IMR-90 (cell line): Measurements from ENCODE around the gene PSMA7. TPM values are rescaled to one million over a fixed set of nuclear protein-coding genes. Genes with fewer than 3 reads are reported as not detected.

Source experiments
- ATAC-seq: fragments of 200-7000 bp; cut with Tn5 transposase; 2 replicates; pipeline ENCODE4 v1.9.1; 2020; ENCODE audit warnings: low read depth, mild to moderate bottlenecking, moderate library complexity
- BruUV-seq: library from RNA; stranded (reverse); fragments of 400-500 nt; replicated peaks from 2 replicates; lab custom pipeline; 2021; lab: Mats Ljungman, UMichigan
- CTCF ChIA-PET: fragments of 300-600 bp; formaldehyde crosslinking; extraction: SDS; loops from one replicate; lab custom pipeline; 2021; ENCODE audit warnings: antibody characterized with exemption; lab: Yijun Ruan, JAX
- POLR2A ChIA-PET: fragments of 300-600 bp; sonication (Branson Sonifier 250); formaldehyde crosslinking; loops from one replicate; lab custom pipeline; 2022; ENCODE audit warnings: antibody characterized with exemption; ENCODE audit not compliant: unreplicated experiment; lab: Charles Lee
- DNase-seq: peaks from one replicate; pipeline ENCODE4 v3.0.0; 2013
- H2AFZ ChIP-seq: replicated peaks from 2 replicates; pipeline ENCODE3; 2013; ENCODE audit warnings: low read length, mild to moderate bottlenecking; ENCODE audit not compliant: poor library complexity
- H2AK5ac ChIP-seq: 2 replicates; pipeline ENCODE4 v1.6.1; 2013; ENCODE audit warnings: low read depth, low read length, inconsistent platforms
- H2AK9ac ChIP-seq: replicated peaks from 2 replicates; pipeline ENCODE3; 2013; ENCODE audit warnings: mild to moderate bottlenecking, low read depth, low read length, moderate library complexity; ENCODE audit not compliant: poor library complexity
- H2BK120ac ChIP-seq: 2 replicates; pipeline ENCODE4 v1.6.1; 2013; ENCODE audit warnings: low read depth, low read length, inconsistent platforms
- H2BK15ac ChIP-seq: 3 replicates; pipeline ENCODE4 v1.6.1; 2013; ENCODE audit warnings: low read depth, low read length, inconsistent platforms
- H2BK20ac ChIP-seq: 2 replicates; pipeline ENCODE4 v1.6.1; 2013; ENCODE audit warnings: low read depth, mild to moderate bottlenecking, inconsistent platforms, low read length, moderate library complexity
- H2BK5ac ChIP-seq: 2 replicates; pipeline ENCODE4 v1.6.1; 2013; ENCODE audit warnings: mild to moderate bottlenecking, low read depth, low read length, inconsistent platforms; ENCODE audit not compliant: poor library complexity, severe bottlenecking
- H3K14ac ChIP-seq: replicated peaks from 2 replicates; pipeline ENCODE4 v1.6.1; 2013; ENCODE audit warnings: low read depth, low read length, inconsistent platforms
- H3K18ac ChIP-seq: 2 replicates; pipeline ENCODE4 v1.6.1; 2013; ENCODE audit warnings: low read depth, low read length, control low read depth
- H3K23ac ChIP-seq: 2 replicates; pipeline ENCODE4 v1.6.1; 2013; ENCODE audit warnings: low read depth, low read length, inconsistent platforms
- H3K27ac ChIP-seq: 2 replicates; pipeline ENCODE4 v1.5.1; 2013; ENCODE audit warnings: mild to moderate bottlenecking, control low read depth, low read length; ENCODE audit not compliant: insufficient read depth
- H3K27me3 ChIP-seq: 2 replicates; pipeline ENCODE4 v1.6.1; 2013; ENCODE audit warnings: low read length; ENCODE audit not compliant: control insufficient read depth, insufficient read depth
- H3K36me3 ChIP-seq: 2 replicates; pipeline ENCODE4 v1.6.1; 2013; ENCODE audit warnings: low read length, mixed read lengths; ENCODE audit not compliant: control insufficient read depth, insufficient read depth
- H3K4ac ChIP-seq: 2 replicates; pipeline ENCODE4 v1.6.1; 2013; ENCODE audit warnings: low read depth, low read length, inconsistent platforms
- H3K4me1 ChIP-seq: 2 replicates; pipeline ENCODE4 v1.6.1; 2013; ENCODE audit warnings: low read length, mixed read lengths; ENCODE audit not compliant: control insufficient read depth, insufficient read depth
- H3K4me2 ChIP-seq: 2 replicates; pipeline ENCODE4 v1.6.1; 2013; ENCODE audit warnings: low read depth, mild to moderate bottlenecking, control low read depth, low read length, moderate library complexity
- H3K4me3 ChIP-seq: 2 replicates; pipeline ENCODE4 v1.5.1; 2013; ENCODE audit warnings: low read depth, mild to moderate bottlenecking, control low read depth, low read length, moderate library complexity; ENCODE audit not compliant: insufficient read depth
- H3K56ac ChIP-seq: 2 replicates; pipeline ENCODE4 v1.6.1; 2013; ENCODE audit warnings: low read length, inconsistent platforms; ENCODE audit not compliant: insufficient read depth; ENCODE audit errors: extremely low read depth
- H3K79me1 ChIP-seq, 2 experiments: 2 replicates each; pipeline ENCODE4 v1.6.1; 2013; ENCODE audit warnings: low read length in 2 of 2, inconsistent platforms in 1 of 2, low read depth in 1 of 2
- H3K9ac ChIP-seq: 2 replicates; pipeline ENCODE4 v1.6.1; 2013; ENCODE audit warnings: low read depth, low read length, control low read depth
- H3K9me1 ChIP-seq: 2 replicates; pipeline ENCODE4 v1.6.1; 2013; ENCODE audit warnings: low read length, inconsistent platforms; ENCODE audit not compliant: insufficient read depth
- H3K9me3 ChIP-seq: 2 replicates; pipeline ENCODE4 v1.6.1; 2013; ENCODE audit warnings: low read length; ENCODE audit not compliant: control insufficient read depth, insufficient read depth
- H4K20me1 ChIP-seq: 2 replicates; pipeline ENCODE4 v1.6.1; 2013; ENCODE audit warnings: low read length, inconsistent platforms; ENCODE audit not compliant: insufficient read depth
- H4K5ac ChIP-seq: 2 replicates; pipeline ENCODE4 v1.6.1; 2013; ENCODE audit warnings: mild to moderate bottlenecking, low read depth, low read length, control low read depth
- H4K8ac ChIP-seq, 2 experiments: 2 replicates each; pipeline ENCODE4 v1.6.1; 2013; ENCODE audit warnings: low read depth in 2 of 2, low read length in 2 of 2, control low read depth in 1 of 2, inconsistent platforms in 1 of 2
- H4K91ac ChIP-seq: 2 replicates; pipeline ENCODE4 v1.6.1; 2013; ENCODE audit warnings: low read depth, low read length, inconsistent platforms; ENCODE audit not compliant: insufficient read depth
- CEBPB ChIP-seq: IDR thresholded peaks from 2 replicates; pipeline ENCODE4 v1.6.1; 2012; ENCODE audit warnings: low read depth, low read length, improper control_type of control experiment
- WGBS, 2 experiments: methylation state at CpG; one replicate each; pipeline versions ENCODE4 v1.1.5 to v1.1.7; 2013; ENCODE audit warnings: missing lambda C conversion rate in 2 of 2; ENCODE audit not compliant: insufficient read length in 1 of 2; ENCODE audit errors: extremely low coverage in 2 of 2; 5-methylcytosine and 5-hydroxymethylcytosine counted together
- dilution Hi-C: fragments of 300-500 bp; cut with HindIII; formaldehyde crosslinking; loops from one replicate; pipeline ENCODE4 v1.14.3; 2018; ENCODE audit warnings: low sequenced_read_pairs; ENCODE audit not compliant: unreplicated experiment
- in situ Hi-C: fragments of 300-500 bp; cut with MboI; formaldehyde crosslinking; loops from 3 replicates; pipeline ENCODE4 v1.14.3; 2019; ENCODE audit warnings: low sequenced_read_pairs, inconsistent platforms, mixed read lengths
- intact Hi-C: fragments of 100-400 bp; cut with micrococcal nuclease; formaldehyde crosslinking; loops from 2 replicates; pipeline ENCODE4 v1.10.0; 2022
- polyA plus RNA-seq, 3 experiments: library from polyadenylated mRNA; depleted of rRNA; stranded (reverse); fragments of >200 nt; gene quantifications; 2 replicates each; pipeline ENCODE4 v1.2.3, GENCODE V29; 2012; ENCODE audit warnings: low replicate concordance in 1 of 3
- total RNA-seq: library from RNA; depleted of rRNA; stranded (reverse); fragments of >200 nt; gene quantifications from 2 replicates; pipeline ENCODE4 v1.2.3, GENCODE V29; 2012

PSMA7 gene
- total and polyA plus RNA-seq, 2 of the 4 experiments (the other 2 are of a cell fraction), result 417 to 458 TPM

DNA sequence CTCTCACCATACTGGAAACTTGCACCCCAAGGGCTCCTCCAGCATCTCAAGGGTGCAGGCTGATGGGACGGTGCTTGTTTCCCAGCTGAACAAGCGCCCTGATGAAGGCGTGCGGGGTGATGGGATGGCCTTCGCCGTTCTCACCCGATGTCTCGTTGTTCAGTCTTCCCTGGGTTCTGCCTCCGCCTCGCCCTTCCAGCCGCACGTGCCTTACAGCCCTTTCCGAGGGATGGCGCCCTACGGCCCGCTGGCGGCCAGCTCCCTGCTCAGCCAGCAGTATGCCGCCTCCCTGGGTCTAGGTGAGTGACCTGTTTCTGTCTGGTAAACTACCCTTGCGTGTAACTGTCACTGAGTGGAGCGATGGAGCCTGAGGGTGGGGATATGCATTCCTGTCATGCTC is 17.1 kb downstream of the PSMA7 start:
- ATAC-seq (no peak), DNase-seq (no peak)
- no peak overlapping the region for H2BK120ac ChIP-seq
- H3K4me1 ChIP-seq, result peaks cover 11% of the 10 kb centered on the region
- H4K8ac ChIP-seq, result no peak overlapping the region
- TF ChIP-seq CEBPB, result no peak
- dilution Hi-C loops, result no loop called here
- no peak overlapping the region for H2BK15ac ChIP-seq
- no peak overlapping the region for H2AK5ac ChIP-seq
- WGBS, 2 experiments, result 94% methylated on average over 9 of the region's 20 CpGs; no CpG with 5 or more reads in 1 of the 2 experiments
- H3K9me1 ChIP-seq, result peaks cover 15% of the 10 kb centered on the region
- peaks cover 31 to 64% of the 10 kb centered on the region in 2 experiments for H3K79me1 ChIP-seq
- H3K56ac ChIP-seq, result no peak overlapping the region
- no peak overlapping the region for H3K27ac ChIP-seq
- H2BK20ac ChIP-seq, result no peak overlapping the region
- no peak overlapping the region for H2AFZ ChIP-seq
- H3K36me3 ChIP-seq, result peaks cover 55% of the 10 kb centered on the region
- ChIA-PET CTCF (no interaction called here), POLR2A (no interaction called here)
- no peak overlapping the region for H3K18ac ChIP-seq
- no peak overlapping the region for H3K9ac ChIP-seq
- H3K9me3 ChIP-seq, result no peaks in the 10 kb centered on the region
- no peak overlapping the region for H4K5ac ChIP-seq
- H3K14ac ChIP-seq, result no peak overlapping the region
- no peak overlapping the region for H4K91ac ChIP-seq
- no peak overlapping the region for H3K23ac ChIP-seq
- no peak overlapping the region for H3K4me3 ChIP-seq
- no peak overlapping the region for H3K4me2 ChIP-seq
- no TSS peak for BruUV-seq
- no peak overlapping the region for H2BK5ac ChIP-seq
- no peak overlapping the region for H2AK9ac ChIP-seq
- in situ Hi-C loops, result loop anchor here (5.0 kb wide), 1 partner anchor 104 kb away; no protein-coding TSS in a partner anchor
- H3K4ac ChIP-seq, result no peak overlapping the region
- H4K20me1 ChIP-seq, result peaks cover 30% of the 10 kb centered on the region
- intact Hi-C loops, result no loop called here
- H3K27me3 ChIP-seq, result no peaks in the 10 kb centered on the region
